SH-SY5Y (cell line): ENCODE data around the gene TAS2R60.

Experiments
- GATA2 ChIP-seq: IDR thresholded peaks from 2 replicates; pipeline ENCODE4 v1.6.1; 2011; ENCODE audit warnings: mild to moderate bottlenecking, low read depth, low read length
- GATA3 ChIP-seq: IDR thresholded peaks from 2 replicates; pipeline ENCODE4 v1.6.1; 2011; ENCODE audit warnings: low read depth, mild to moderate bottlenecking, low read length, moderate library complexity

DNA sequence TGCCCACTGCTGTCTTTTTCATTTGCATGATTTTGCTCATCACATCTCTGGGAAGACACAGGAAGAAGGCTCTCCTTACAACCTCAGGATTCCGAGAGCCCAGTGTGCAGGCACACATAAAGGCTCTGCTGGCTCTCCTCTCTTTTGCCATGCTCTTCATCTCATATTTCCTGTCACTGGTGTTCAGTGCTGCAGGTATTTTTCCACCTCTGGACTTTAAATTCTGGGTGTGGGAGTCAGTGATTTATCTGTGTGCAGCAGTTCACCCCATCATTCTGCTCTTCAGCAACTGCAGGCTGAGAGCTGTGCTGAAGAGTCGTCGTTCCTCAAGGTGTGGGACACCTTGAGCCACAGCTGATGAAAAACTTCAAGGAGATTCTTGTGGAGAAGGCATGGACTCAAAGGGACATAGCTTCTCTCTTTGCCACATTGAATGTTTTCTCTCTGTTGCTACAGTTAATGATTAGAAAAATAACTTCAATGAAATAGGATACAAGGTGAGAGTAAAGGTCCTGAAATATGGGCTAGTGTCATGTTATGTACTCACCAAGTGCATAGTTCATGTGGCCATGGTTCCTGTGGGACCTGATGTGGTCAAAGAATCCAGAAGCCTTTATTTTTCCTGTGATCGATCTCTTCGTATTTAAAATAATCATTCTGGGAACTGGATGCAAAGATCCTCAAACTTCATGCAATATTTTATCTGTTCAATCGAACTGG, 970 bp downstream of the TAS2R60 start:
- TF ChIP-seq GATA3, result no peak
- TF ChIP-seq GATA2, result no peak
